LNCaP clone FGC (cell line): ENCODE measurements around the gene TOR1A.

Source experiments
- DNase-seq: peaks from one replicate; pipeline ENCODE4 v3.0.0-alpha.2; 2011; ENCODE audit warnings: low read depth
- H3K4me3 ChIP-seq: 2 replicates; pipeline ENCODE4 v1.5.1; 2011; ENCODE audit warnings: mild to moderate bottlenecking, low read depth, low read length, control low read depth
- CTCF ChIP-seq: IDR thresholded peaks from 2 replicates; pipeline ENCODE4 v1.5.1; 2012; ENCODE audit warnings: mild to moderate bottlenecking; ENCODE audit not compliant: control insufficient read depth, insufficient read depth; ENCODE audit errors: extremely low read depth

TOR1A gene

GRCh38 chr9:129823935-129824601 lies at the start of gene TOR1A:
Gene TOR1A, minus strand, starts transcription at chr9:129824136. Its CDS starts 51 bp downstream, at chr9:129824085.
- DNase-seq, result peak; percentile 94
- peak within 1 kb of the TSS; percentile 61 for H3K4me3 ChIP-seq
- no peak for TF ChIP-seq CTCF

GRCh38 chr9:129871046-129871445 lies 47.1 kb upstream of the TOR1A start:
- TF ChIP-seq CTCF, result no peak
- DNase-seq, result no peak
- no peak overlapping the region for H3K4me3 ChIP-seq

GRCh38 chr9:129869585-129870501 lies 45.9 kb upstream of the TOR1A start:
- TF ChIP-seq CTCF, result no peak
- no peak overlapping the region for H3K4me3 ChIP-seq
- DNase-seq, result no peak

- DNase-seq, result no peak
- no peak overlapping the region for H3K4me3 ChIP-seq
- TF ChIP-seq CTCF, result no peak
Measured at GRCh38 chr9:129868872-129869486, 45.0 kb upstream of the TOR1A start.

GRCh38 chr9:129868023-129868871 lies 44.3 kb upstream of the TOR1A start:
- DNase-seq, result no peak
- no peak for TF ChIP-seq CTCF
- no peak overlapping the region for H3K4me3 ChIP-seq
